Loucy (cell line): ENCODE data around the gene IL1RN.

Experiments used
- CTCF ChIP-seq: fragments of 200-600 bp; sonication (generic); conservative IDR thresholded peaks from 2 replicates; pipeline ENCODE4 v1.5.1; 2014; ENCODE audit warnings: mild to moderate bottlenecking, antibody characterized with exemption, low read length
- EZH2phosphoT487 ChIP-seq: fragments of 200-600 bp; IDR thresholded peaks from 2 replicates; pipeline ENCODE4 v1.6.1; 2018; ENCODE audit warnings: antibody characterized with exemption, mild to moderate bottlenecking, moderate library complexity, borderline replicate concordance

GRCh38 chr2:113083296-113083695 lies 44.1 kb upstream of the IL1RN start:
- TF ChIP-seq CTCF (no peak), EZH2phosphoT487 (no peak)
